ENCODE data around the gene RFESD. TPM values are rescaled to one million over a fixed set of nuclear protein-coding genes. Genes with fewer than 3 reads are reported as not detected.
"Not testable (repeated sequence)": the region's sequence is repeated elsewhere in the genome, so short reads cannot be mapped to it uniquely, and the experiment has no call there.

RFESD gene
- total RNA-seq, 1 donor from 2014 or later = 1.6 TPM

DNA sequence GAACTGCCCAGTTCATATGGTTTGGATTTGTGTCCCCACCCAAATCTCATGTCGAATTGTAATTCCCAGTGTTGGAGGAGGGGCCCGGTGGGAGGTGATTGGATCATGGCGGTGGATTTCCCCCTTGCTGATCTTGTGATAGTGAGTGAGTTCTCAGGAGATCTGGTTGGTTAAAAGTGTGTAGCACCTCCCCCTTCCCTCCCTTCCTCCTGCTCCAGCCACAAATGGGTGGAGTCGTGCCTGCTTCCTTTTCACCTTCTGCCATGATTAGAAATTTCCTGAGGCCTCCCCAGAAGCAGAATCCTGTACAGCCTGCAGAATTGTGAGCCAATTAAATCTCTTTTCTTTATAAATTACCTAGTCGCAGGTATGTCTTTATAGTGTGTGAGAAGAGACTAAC lies 59.6 kb downstream of the RFESD start:
- ATAC-seq; DNase-seq (ENCODE audit: low spot score): not testable (repeated sequence)

DNA sequence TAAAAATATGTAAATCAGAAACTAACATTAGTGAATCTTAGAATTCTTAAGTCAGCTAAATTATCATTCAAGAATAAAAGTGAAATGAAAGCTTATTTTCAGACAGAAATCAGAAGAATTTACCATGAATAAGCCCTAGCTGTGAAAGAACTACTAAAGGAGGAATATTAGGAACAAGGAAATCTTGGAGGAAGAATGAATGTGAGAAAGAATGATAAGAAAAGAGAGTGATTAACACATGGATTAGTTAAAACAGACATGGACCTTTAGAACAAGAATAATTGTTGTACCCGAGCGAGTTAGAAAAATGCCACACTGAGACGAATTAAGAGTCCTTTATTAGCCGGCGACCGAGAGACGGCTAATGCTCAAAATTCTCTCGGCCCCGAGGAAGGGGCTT lies 60.5 kb downstream of the RFESD start:
- ATAC-seq (no peak), DNase-seq (ENCODE audit: low spot score) (no peak)

Other genes with a start within 250 kb of the RFESD start
- gene SKIC3, start 91.8 kb upstream of the RFESD start, total RNA-seq = 32.6 TPM
- gene ARSK, start 91.7 kb upstream of the RFESD start, total RNA-seq = 3.9 TPM
- 0.23 TPM for gene GPR150, start 26.7 kb upstream of the RFESD start, total RNA-seq
- gene SPATA9, start 36.2 kb downstream of the RFESD start, total RNA-seq = 0.25 TPM
- 45.1 TPM for gene RHOBTB3, start 84.6 kb downstream of the RFESD start, total RNA-seq
- 41.3 TPM for gene GLRX, start 175.9 kb downstream of the RFESD start, total RNA-seq

Measured in left lobe of liver (tissue), 2 donors.